ENCODE measurements around the gene C1orf56.

- TF ChIP-seq CTCF (IDR thresholded peaks at IDR 0.05): no peak
- TF ChIP-seq POLR2A (IDR thresholded peaks at IDR 0.05): no peak
These were observed 41.7 kb upstream of the C1orf56 start for GRCh38 chr1:151005729-151006319.

Data from heart left ventricle (tissue), 13 donors.